ENCODE measurements around the gene DAB1. TPM values are rescaled to one million over a fixed set of nuclear protein-coding genes. Genes with fewer than 3 reads are reported as not detected.
"Not testable (repeated sequence)": the region's sequence is repeated elsewhere in the genome, so short reads cannot be mapped to it uniquely, and the experiment has no call there.

Gene DAB1
- total RNA-seq, 1 experiment from 2014 or later: not detected

DNA sequence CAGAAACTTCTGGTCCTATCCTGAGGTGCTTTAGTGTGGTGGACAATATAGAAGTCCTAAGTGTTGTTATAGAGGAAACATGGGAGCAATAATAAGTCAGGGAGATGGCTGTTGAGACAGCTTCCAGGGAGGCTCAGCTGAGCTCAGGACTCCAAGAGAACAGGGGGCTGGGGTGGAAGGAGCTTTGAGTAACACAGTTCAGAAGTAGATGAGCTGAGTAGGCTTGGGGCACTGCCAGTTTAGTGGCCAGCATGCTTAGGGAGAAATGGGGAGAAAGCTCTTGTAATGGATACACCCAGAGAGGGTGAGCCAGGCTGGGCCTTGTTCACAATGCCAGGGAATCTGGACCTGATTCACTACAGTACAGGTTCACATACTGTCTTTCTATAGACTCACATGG, 201.6 kb downstream of the DAB1 start:
- no peak for DNase-seq (ENCODE audit: low read depth)

DNA sequence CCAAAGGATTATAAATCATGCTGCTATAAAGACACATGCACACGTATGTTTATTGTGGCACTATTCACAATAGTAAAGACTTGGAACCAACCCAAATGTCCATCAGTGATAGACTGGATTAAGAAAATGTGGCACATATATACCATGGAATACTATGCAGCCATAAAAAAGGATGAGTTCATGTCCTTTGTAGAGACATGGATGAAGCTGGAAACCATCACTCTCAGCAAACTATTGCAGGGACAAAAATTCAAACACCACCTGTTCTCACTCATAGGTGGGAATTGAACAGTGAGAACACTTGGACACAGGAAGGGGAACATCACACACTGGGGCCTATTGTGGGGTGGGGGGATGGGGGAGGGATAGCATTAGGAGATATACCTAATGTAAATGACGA, 203.0 kb downstream of the DAB1 start:
- not testable (repeated sequence) for DNase-seq (ENCODE audit: low read depth)

DNA sequence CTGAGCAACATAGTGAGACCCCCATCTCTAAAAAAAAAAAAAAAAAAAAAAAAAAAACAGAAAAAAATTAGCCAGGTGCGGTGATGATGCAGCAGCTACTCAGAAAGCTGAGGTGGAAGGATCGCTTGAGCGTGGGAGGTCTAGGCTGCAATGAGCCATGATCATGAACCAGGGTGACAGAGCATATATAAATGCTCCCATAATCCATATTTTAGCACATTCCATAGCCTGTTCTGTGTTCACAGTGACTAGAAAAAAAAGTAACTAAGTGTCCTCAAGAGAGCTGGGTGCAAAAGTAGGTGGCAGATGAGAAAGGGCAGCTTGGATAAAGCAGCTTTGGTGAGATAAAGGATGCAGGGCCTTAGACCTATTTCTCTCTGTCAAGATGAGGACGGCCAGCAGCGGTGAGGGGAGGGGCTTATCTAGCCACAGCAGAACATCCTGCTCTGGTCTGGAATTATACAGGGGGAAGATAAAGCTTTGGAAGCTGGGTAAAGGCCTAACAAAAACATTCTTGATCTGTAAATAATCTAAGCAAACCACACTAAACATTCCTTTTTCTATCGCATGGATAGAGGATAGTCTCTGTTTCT, 205.3 kb downstream of the DAB1 start:
- DNase-seq (ENCODE audit: low read depth): no peak

DNA sequence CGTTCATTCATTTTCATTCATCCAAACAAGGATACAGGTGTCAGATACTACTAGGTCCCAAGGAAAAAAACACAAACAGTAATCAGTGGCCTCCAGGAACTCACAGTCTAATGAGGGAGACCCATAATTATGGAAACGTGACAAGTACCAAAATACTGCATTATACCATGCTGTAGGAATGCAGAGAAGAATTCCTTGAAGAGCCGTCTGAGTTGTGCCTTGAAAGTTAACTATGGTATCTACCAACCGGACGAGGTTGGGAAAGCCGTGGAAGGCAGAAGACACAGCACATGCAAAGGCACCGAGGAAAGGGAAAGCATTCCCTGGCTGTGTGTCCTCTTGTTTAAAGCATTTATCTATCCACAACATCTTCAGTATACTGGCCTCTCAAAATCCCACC, 206.0 kb downstream of the DAB1 start:
- no peak for DNase-seq (ENCODE audit: low read depth)

DNA sequence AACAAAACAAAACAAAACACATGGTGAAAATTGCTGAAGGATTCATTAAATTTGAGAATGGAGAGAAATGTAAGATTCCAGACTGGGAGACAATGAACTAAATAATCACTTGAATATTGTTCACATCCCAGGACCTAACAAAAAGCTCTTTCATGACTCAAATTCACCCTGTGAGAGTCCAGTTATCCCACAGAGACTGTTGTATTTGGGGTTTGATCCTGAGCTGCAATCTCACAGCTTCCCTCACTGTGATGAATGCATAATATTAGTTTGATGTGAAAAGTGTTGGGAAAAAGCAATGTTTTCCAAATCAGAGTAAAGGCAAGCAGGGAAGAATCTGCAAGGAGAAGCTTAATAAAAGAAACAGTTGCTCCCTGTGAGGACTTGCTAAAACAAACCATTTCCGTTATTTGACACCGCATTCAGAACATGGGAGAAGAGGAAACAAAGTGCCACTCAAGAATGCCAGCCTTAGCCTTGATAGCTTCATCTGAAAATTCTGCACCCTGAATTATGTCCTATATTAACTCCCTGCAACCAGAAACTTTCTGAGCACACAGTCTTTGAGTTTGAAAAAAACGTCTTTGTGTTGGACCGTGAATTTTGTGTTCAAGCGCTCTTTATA, 208.8 kb downstream of the DAB1 start:
- DNase-seq (ENCODE audit: low read depth): no peak

DNA sequence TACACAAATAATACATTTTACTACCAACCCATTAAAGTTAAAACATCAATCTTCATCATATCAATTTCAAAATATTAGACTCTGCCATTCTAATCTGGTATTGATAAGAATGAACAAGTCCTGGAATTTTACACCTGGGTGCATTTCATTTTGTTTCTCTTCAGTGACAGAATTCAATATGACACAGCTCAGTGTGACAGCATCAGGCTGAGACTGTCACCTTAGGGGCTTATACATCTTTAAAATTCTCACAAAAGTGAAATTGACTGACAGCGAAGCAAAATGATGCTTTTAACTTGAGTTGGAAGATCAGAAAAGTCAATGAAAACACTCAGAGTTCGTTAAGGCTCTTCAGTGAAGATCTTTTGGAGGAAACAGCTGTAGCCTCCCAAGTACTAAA, 213.0 kb downstream of the DAB1 start:
- DNase-seq (ENCODE audit: low read depth): no peak

DNA sequence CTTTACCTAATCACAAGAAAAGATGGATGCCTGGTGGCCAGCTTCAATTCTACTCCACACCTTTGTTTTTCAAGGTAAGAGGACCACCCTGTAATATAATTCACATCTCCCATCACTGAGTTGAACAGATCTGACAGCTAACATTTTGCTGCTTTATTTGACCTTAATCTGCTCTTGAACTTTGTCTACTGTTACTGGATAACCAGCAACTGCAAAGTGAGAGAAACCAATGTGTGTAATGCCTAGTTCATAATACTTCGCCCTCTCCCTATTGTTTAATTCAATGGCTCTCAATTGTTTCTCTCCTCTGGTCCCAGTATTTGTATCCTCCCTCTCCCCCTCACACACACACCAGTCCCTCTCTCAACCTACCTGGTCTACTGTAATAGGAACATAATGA, 214.4 kb downstream of the DAB1 start:
- no peak for DNase-seq (ENCODE audit: low read depth)

DNA sequence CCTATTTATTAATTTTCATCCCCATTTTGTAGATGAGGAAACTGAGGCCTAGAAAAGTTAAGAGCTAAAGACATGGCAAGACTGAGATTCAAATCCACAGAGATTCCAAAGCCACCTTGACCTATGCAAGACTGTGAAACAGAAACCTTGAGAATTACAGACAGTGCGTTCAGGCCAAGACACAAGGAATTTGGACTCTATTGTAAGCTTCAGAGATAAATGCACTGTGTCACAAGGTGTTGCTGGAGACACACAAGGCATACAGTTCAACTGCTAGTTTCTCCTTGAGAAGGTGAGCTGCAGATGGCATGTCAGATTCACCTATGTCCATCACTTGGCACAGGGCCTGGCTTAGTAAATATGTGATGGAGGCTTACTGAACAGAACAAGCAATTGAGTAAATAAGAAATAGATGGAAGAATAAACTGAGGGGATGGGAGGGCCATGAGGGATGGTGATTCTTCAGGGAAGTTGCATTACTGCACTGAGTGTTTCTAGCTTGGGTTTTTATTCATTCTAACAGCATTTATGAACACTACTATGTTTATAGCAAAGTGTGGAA, 215.0 kb downstream of the DAB1 start:
- DNase-seq (ENCODE audit: low read depth): no peak

DNA sequence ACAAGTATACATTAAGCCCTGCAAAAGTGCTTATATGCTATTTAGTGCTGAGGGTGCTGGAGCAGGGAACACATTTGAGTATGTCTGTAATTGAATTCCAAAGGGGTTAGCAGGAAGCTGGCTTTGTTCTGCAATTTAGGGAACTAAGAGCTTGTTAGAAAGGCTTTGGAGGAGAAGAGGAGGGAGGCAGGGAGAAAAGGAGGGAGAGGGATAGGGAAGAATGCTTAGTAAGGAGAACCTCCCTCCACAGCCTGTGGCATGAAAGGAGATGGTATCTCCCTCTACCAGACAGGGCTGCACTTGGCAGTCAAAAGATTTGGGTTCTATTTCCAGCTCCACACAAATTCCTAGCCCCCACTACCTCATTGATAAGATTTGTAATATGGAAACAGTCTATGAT, 217.8 kb downstream of the DAB1 start:
- DNase-seq (ENCODE audit: low read depth): no peak

DNA sequence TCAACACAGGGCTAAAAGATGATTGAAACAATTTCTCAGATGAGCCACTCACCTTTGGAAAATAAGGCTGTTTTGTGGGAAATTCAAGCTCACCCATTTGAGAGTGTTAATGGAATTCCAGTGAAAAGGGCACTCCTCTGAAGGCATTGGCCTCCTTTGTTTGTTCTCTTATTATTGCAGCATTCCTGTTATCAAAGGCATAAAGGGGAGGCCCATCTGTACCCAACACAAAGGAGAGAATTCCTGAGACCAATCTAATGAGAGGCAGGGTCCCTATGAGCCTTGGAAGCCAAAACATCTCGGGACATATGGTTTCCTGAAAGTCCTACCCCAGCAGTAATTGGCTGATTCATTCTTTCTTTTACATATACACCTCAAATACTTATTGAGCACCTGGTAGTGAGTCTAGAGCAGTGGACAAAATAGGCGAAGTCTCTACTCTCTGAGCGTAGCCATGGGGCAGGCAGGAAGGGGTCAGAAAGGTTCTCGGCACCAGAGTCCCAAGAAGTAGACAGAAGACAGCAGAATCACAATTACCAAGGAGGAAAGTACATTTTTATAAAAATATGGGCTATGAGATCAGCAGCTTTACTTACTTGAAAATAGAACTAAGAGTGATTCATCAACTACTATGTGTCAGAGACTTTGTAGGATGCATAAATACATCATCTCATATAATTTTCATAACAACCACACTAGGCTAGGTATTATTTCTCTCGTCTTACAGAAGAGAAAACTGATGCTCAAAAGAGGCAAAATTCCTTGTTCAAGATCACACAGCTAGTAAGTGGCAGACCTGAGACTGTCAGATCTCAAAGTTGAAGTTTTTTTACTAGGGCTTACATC, 218.7 kb downstream of the DAB1 start:
- DNase-seq (ENCODE audit: low read depth): no peak

DNA sequence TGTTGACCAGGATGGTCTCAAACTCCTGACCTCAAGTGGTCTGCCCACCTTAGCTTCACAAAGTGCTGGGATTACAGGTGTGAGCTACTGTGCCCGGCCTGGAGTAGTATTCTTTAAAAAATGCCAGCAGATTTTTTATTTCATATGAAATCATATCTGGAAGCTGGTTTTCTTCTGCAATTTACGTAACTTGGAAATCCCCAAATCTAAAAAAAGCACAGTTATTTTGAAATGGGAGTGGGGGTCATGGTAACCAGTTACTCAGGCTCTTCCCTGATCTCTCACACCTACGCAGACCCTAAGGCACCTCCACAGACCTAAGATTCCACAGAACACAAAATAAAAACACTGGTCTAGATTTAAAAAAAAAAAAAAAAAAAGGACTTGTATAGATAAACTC, 219.8 kb downstream of the DAB1 start:
- DNase-seq (ENCODE audit: low read depth): no peak

DNA sequence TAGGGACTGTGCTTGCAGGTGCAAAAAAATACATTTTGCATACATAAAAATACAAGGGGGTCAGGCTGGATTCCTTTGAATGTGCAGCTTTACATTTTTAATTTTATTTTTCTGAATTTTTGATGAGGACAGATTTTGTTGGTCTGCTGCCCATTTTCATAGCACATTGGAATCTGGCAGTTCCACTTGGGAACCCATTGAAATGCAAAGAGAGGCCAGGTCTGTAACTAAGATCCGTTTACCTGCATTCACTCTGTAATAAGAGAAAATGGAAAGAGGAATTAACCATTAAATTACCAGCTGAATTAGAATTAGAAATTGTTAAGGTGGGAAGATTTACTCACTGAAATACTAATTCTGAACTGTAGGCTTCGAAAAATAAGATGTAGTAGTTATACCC, 221.6 kb downstream of the DAB1 start:
- DNase-seq (ENCODE audit: low read depth): no peak

DNA sequence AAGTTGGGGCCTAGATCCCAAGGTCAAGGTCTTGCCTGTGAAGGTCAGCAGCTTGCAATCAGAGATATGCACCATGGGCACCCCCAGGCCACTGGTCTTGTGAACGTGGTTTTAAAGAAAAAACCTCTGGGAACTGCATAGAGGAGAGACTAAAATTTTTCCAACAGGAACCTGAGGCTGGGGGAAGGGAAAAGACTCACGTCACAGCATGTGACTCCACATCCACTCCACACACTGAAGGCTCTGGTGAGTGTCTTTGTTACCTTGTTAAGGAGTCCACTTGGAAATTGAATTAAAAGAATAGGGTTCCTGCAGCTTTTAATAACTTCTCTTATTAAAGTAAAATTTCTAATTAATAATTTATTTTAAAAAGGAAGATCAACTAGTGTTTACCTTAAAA, 224.9 kb downstream of the DAB1 start:
- DNase-seq (ENCODE audit: low read depth): no peak

DNA sequence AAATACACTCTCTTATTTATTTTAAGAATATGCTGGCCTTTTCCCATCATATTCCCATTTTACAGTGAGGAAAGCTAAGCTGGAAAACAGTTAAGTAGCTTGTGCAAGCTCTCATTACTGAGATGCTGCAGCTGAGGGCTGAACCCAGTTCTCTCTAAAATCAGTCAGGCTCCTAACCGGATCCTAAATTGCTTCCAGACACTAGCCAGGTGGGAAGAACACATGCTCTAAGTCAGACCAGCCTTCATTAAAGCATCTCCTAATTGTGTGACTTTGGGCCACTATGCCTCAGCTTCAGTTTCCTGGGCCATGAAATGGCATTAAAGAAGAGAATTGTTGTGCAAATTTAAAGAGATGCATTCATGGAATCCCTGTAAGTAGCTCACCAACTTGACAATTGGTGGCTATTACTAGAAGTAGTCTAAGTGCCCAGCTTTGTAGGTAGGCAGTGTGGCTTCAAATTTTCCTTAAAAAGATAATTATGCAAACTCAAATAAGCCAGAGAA, 228.4 kb downstream of the DAB1 start:
- DNase-seq (ENCODE audit: low read depth): no peak

DNA sequence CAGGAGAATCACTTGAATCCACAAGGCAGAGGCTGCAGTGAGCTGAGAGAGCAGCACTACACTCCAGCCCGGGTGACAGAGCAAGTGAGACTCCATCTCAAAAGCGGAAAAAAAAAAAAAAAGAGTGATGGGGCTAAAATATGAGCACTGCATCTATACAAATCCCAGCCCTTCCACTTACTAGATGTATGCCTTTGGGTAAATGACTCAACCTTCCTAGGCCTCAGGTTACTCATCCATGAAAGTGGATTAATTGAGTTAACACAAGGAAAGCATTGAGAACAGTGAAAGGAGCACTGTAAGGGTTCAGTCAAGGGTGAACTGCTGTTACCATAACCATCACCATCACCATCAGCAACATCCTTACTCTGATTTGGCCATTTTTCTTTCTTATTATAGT, 231.6 kb downstream of the DAB1 start:
- peak; percentile 19 for DNase-seq (ENCODE audit: low read depth)

DNA sequence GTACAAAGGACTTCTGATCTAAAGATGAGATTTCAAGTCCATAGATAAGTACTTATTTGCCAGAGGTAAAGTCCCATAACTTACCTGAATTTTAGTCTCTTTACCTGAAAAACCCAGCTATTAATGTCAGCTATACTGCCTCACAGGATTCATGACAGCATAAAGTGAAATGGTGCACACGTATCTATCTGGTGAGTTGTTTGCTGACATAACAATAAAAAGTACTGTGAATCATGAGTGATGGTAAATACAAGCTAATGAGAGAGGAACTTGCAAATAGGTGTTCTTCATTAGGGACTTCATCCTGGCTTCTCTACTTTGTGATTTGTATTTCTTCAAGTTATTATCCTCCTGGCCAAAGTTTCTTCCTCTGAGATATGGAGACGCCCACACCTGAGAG, 233.0 kb downstream of the DAB1 start:
- DNase-seq (ENCODE audit: low read depth): no peak

DNA sequence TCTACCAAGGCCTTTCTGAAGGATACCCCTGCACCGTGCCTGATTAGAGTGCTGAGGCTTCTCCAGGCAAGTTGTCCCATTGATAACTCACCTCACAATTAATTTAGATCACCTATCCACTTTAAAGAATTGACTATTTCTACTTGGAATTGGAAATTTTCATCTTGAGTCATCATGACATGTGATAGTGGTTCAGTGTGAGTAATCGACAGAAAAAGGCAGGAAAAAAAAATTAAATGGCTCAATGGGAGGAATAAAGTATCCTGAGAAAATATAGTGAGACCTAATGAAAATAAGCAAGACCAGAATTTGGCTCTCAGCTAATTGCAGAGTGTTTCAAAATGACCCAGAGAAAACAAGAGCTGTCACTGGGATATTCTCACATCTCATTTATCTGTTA, 235.7 kb downstream of the DAB1 start:
- no peak for DNase-seq (ENCODE audit: low read depth)

DNA sequence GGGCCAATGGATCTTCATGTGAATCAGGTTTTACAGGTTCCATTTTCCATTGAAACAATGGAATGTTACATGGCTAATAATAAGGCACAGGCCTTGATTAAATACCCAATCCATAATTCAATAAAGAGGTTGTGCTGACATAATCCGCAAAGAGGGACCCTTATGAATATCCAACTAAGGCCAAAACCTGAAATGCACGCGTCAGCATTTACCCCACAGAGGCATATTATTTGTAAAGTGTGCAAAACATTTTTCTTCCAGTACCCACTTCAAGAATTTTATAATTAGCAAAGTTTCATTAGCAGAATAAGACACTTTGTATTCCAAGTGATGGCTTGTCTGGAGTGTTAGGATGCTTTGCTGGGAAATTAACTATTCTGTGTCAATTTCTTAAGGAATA, 237.4 kb downstream of the DAB1 start:
- DNase-seq (ENCODE audit: low read depth): no peak

DNA sequence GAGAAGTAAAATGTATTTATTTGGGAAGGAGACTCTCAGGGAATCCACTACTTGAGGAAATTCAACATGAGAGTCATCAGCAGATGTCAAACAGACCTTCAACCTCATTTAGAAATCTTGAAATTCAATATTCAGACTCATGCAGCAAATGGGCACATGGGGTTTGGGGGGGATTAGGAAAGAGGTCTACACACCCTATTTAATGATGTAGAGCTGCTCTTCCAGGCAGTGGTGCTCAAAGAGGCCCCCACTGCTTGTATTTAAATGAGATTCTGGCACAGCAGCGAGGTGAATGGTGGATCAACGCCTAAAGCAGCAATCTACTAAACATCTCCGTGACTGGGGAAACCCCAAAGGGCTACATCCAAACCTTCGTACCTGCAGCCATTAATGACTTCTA, 244.9 kb downstream of the DAB1 start:
- no peak for DNase-seq (ENCODE audit: low read depth)

DNA sequence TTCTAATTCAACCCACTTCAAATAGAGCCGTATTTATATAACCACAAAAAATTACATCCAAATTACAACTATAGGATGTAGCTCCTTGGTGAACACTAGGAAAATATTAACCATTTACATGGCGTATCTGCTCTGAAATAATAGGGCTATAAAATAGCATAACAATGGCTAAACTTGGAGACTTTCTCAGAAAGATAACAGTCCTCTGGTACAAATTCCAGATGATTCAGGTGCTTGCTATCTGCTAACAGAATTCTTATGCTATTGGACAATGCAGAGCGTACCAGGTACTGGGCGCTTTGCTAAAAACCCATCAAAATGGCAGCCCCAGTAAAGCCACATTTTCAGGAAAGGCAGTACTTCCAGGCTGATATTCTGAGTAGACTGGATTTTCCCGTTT, 248.4 kb downstream of the DAB1 start:
- DNase-seq (ENCODE audit: low read depth): no peak

DNA sequence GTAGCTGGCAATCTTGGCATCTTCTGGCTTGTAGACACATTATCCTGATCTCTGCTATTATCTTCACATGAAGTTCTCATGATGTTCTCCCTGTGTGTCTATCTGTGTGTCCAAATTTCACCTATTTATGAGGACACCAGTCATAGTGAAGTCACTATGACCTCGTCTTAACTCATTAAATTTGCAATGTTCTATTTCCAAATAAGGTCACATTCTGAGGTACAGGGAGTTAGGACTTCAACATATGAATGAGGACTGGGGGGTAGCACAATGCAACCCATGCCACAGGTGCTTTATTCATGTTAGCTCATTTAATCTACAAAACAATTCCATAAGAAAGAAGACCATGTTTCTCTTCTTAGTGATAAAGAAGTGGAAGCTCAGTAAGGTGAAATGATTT, 251.8 kb downstream of the DAB1 start:
- no peak for DNase-seq (ENCODE audit: low read depth)

DNA sequence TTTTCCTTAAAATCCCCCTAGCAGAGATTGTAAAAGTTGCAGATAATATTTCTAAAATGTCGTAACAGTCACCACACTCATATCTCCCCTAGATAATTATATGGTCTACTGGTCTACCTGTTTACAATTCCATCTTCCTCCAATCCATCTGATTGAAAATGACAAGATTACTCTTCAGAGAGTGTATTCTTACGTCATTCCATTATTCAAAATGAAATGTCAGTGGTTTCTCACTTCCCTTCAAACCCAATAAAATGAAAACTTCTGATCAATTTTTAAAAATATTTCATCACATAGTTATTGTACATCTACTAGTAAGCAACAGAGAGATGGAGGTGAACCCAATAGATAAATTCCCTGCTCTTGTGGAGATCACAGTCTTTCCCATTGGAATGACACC, 255.9 kb downstream of the DAB1 start:
- DNase-seq (ENCODE audit: low read depth): no peak

DNA sequence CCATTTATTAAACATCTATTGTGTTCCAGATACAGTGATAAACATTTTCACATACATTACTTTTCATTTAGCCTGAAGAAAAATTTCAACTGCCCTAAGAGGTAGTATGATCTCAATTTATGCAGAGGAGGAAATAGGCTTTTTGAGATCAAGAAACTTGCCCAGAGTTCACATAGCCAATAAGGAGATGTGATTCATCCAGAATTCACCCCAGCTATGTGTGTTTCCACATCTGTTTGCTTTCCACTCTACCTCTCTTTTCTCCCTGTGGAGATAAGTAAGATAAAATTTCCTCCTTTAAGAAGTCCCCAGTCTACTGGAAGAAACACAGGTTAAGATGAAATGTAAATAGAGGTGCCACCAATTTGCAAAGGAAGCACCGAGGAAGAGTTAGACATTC, 258.3 kb downstream of the DAB1 start:
- no peak for DNase-seq (ENCODE audit: low read depth)

All from Daoy (cell line).